Heart left ventricle (tissue), 13 donors: Measurements from ENCODE around the gene USP12.

Experiments
- POLR2A ChIP-seq, 2 donors: fragments of 450-650 bp; IDR thresholded peaks; one replicate each; pipeline ENCODE4 v1.6.1; 2017; ENCODE audit warnings: antibody characterized with exemption in 2 of 2, mild to moderate bottlenecking in 2 of 2, moderate library complexity in 2 of 2
- TF ChIP-seq, protein P1 (sequence below), 12 donors: fragments of 200-600 bp; sonication (generic) in 4 of 12; IDR thresholded peaks; one replicate each; pipeline versions ENCODE4 v1.5.0 to v1.8.0; 2018 to 2022; ENCODE audit warnings: antibody characterized with exemption in 12 of 12, mild to moderate bottlenecking in 5 of 12
- donor health status: ischemic (EF 13 %, LVEDD 7.1; RV severe dilation, severe dysfunction).
- donor health status: DM: no; HTN: yes; CAD: no.
- donor health status: DM: no; HTN: no; CAD: no.
- donor health status: ischemic (EF 25% LVEDD 6.9; RV normal size, moderate dysfunction).
- donor health status: ischemic (EF 25% LVEDD 5.7; RV mildly dilated, moderate dysfunction).
- donor health status: ischemic (EF 35%, LVEDD 5.7; RV mildly dilated, moderate dysfunction).
- donor health status: nonischemic (EF 11% LVEDD 7.7; RV severe dilation, severe dysfunction).
- donor health status: DM: yes; HTN: yes; CAD: no.
- donor health status: PGD.
- donor health status: ischemic (EF 29% LVEDD 5.4; RV normal size, mild dysfunction).
- donor health status: nonischemic (EF 23%, LVEDD 6.1; RV moderate dilation, normal function).

DNA sequence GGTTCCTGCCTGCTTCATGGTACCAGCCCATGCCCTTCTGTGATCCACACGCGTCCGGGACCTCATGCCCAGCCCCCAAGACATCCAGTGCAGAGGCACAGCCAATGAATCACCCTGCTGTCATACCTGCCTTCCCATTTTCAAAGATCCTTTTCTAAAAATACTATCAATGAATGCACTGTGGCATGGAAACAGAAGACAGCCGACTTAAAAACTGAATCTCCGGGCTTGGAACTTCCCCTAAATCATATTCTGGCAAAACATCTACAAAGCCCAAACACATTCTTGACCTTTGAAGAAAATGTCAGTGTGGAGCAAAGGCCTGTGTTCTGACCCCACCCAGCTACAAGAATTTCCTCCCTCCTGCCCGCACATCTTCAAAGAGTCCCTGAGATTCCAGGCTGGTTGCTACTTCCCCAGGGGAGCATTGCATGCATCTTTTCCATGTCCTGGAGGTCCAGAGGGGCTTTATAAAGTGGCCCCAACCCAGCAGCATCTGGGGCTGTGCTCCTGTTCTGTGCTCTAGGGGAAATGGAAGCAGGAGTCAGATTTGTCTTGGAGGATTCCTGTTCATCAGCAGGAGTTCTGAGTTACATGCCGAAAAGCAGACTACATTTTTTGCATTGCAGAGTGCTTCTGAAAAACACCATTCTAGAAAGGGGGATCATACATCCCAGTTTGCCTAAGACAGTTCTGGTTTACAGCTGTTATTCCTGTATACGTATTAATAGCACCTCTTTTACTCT, 135.2 kb downstream of the USP12 start:
- TF ChIP-seq, protein P1, sequence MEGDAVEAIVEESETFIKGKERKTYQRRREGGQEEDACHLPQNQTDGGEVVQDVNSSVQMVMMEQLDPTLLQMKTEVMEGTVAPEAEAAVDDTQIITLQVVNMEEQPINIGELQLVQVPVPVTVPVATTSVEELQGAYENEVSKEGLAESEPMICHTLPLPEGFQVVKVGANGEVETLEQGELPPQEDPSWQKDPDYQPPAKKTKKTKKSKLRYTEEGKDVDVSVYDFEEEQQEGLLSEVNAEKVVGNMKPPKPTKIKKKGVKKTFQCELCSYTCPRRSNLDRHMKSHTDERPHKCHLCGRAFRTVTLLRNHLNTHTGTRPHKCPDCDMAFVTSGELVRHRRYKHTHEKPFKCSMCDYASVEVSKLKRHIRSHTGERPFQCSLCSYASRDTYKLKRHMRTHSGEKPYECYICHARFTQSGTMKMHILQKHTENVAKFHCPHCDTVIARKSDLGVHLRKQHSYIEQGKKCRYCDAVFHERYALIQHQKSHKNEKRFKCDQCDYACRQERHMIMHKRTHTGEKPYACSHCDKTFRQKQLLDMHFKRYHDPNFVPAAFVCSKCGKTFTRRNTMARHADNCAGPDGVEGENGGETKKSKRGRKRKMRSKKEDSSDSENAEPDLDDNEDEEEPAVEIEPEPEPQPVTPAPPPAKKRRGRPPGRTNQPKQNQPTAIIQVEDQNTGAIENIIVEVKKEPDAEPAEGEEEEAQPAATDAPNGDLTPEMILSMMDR (IDR thresholded peaks at IDR 0.05): no peak
- TF ChIP-seq POLR2A (IDR thresholded peaks at IDR 0.05): no peak
